ENCODE results near the gene NFATC1.
A peak's percentile ranks its signal among the peaks of the same experiment; 100 is the strongest.

The NFATC1 gene

GRCh38 chr18:79389689-79390088 is 6.0 kb upstream of the NFATC1 start:
- no peak for DNase-seq (ENCODE audit: low read depth in 2 of 2)

- DNase-seq (ENCODE audit: low read depth in 2 of 2): no peak
Observed at GRCh38 chr18:79392226-79392625, 3.5 kb upstream of the NFATC1 start.

DNA sequence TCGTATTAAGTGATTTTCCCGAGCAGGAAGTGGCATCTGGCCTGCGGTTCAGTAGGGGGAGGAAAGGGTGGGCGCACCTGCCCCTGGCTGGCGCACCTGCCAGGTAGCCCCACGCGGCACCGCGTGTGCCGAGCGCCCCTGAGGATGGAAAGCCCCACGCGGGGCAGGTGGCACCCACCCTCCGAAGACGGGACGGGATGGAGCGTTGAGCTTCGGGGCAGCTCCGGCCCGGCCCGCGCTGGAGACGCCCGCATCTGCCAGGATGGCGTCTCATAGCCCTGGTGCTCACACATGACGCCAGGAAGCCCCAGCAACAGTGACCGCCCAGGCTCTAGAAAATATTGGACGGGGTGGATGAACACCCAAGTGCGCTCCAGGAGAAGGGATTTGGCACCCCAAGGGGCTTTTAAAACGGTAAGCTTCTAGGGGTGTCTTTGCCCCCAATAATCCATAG is 2.5 kb upstream of the NFATC1 start:
- DNase-seq (ENCODE audit: low read depth in 2 of 2): no peak

DNA sequence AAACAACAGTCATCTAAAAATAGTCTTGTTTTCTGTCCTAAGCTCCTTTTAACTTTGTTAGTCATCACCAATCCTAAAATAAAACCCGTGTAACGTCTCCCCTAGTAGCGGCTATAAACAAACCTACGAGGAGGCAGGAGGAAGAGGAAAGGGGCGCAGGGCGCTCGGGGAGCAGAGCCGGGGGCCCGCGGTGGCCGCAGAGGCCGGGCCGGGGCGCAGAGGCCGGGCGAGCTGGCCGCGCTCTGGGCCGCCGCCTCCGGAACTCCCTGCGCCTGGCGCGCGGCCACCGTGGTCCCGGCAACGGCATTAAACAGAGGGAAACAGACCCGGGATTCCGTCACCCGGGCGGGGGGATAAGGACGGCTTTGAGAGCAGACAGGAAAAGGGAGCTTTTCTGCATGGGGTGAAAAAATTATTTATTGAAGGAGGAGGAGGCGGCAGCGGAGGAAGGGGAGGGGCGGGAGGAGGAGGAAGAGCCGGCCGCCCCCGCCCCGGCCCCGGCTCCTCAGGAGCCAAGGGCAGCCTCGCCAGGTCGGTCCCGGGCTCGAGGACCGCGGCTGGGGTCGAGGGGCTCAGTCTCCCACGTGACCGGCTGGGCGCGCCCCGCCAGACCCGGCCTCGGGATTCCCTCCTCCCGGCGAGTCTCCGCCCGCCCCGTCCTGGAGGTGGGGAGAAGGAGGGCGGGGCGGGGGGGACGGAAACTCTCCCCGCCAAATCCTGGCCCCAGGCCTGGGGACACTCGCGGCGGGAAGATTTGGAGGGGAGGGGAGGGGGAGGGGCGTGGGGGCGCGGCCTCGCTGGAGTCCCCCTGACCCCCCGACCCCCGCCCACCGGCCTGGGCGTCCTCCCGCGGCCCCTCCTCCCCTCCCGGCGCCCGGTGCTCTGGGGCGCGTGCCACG is 1.8 kb upstream of the NFATC1 start:
- DNase-seq (ENCODE audit: low read depth in 2 of 2): peak; percentile 58 to 62

DNA sequence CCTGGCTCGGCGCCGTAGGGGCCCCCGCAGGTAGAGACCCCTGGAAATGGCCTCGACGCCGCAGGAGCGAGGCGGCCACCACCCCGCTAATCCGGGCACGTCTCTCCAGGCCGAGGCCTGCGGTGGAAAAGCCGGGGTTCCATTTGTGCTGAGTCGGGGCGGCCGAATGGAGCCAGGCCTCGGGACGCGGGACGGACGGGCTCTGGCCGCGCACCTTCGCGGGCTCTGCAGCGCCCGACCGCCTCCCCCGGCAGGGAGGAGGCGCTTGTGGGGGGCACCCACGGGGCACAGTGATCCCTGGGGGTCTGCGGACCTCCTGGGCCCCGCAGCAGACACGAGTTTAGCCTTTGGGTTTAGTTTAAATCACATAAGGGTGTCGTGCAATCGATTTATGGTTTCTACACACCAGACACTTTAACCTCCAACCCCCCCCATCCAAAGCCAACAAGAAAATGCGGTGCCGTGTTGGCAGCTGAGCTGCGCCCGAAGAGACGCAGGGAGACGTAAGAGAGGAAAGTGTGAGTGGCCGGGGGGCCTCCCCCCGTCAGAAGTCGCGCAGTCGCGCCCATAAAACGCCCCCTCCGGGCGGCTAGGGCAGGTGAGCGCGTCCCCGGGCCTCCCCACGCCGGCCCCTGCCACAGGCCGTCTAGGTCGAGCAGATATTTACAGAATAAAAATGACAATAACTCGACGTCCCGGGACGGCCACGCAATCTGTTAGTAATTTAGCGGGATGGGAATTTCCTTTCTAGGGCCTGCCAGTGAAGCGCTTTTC is 1.0 kb upstream of the NFATC1 start:
- DNase-seq (ENCODE audit: low read depth in 2 of 2): peak; percentile 49 to 54

GRCh38 chr18:79395308-79395640 is 456 bp upstream of the NFATC1 start:
- DNase-seq (ENCODE audit: low read depth in 2 of 2): no peak

DNA sequence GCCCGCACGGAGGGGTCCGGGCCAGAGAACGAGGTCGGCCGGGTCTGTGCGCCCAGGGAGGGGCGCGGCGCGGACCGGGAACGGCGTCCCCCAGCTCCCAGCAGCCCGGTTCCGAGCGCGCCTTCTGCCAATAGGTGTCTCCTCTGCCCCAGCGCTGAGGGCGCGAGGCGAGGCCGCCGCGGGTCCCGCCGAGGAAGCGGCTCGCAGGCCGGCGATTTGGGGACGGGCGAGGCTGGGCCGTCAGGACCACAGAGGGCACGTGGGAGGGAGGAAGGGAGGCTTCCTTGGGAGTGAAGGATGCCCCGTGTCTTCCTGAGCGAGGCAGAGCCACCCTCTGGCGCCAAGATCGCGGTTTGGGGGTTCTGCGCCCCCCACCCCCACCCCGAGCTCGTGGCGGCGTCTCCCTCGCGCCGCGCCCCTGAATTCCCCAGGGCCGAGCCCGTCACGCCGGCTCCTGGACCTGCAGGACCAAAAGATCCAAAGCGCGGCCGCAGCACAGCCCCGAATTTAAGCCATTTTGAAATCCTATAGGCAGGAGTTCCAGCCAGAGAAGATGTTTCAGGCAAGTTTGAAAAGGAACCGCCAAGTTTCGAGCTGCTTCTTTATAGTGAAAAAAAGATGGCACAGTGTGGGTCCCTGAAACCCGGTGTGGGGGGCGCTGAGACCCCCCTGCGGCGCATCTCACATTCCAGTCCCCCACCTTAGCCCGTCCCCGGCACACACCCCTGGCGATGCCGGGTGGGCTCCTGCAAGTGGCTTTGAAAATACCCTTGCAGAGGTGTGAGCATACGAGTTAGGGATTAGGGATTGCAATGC is 909 bp downstream of the NFATC1 start:
- no peak for DNase-seq (ENCODE audit: low read depth in 2 of 2)

DNA sequence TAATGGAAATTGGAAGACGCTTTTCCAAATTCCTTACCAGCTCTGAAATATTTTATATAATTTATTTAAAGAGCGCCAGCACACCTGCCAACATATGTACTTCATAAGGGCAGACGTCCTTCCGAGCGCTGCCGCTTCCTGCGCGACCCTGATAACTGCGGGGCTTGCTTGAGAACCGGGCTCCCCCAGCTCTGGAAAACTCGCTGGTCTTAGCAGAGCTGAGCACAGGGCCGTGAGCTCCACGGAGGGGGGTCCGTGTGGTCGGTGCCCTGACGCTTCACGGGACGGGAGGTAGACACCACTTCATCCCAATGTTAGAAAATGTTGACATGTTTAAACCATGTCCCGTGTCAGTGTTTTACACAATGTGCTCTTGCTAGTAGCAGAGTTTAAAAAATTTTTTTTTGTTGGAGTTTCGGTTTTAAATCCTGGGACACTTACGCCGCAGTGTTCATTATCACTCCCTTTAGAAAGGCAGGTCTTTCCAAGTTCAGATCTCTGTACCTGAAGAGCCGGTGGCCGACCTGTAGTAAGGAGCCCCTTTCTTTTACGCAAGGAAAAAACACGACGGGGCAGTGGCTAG is 1.6 kb downstream of the NFATC1 start:
- no peak for DNase-seq (ENCODE audit: low read depth in 2 of 2)

GRCh38 chr18:79397830-79398761 is 2.4 kb downstream of the NFATC1 start:
- DNase-seq (ENCODE audit: low read depth in 2 of 2): no peak

GRCh38 chr18:79399275-79400081 is 3.7 kb downstream of the NFATC1 start:
- no peak for DNase-seq (ENCODE audit: low read depth in 2 of 2)

DNA sequence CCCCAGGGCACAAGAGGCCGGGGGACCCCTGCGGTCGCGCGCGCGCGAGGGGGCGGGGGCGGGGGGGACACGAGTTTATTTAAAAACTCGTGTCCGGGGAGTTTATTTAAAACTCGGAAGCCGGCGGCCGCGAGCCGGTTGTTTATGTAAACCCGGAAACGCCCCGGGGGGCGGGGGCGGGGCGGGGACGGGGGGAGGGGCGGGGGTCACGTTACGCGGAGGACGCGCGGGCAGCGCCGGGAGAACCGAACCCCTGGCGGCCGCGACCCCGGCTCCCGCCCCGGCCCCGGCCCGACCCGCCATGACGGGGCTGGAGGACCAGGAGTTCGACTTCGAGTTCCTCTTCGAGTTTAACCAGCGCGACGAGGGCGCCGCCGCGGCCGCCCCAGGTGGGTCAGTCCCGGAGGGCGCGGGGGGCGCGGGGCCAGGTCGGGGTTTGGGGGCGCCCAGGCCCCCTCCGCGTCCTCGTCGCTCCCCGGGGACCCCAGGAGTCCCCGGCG is 4.4 kb downstream of the NFATC1 start:
- no peak for DNase-seq (ENCODE audit: low read depth in 2 of 2)

- no peak for DNase-seq (ENCODE audit: low read depth in 2 of 2)
Observed at GRCh38 chr18:79400591-79401381, 5.1 kb downstream of the NFATC1 start.

DNA sequence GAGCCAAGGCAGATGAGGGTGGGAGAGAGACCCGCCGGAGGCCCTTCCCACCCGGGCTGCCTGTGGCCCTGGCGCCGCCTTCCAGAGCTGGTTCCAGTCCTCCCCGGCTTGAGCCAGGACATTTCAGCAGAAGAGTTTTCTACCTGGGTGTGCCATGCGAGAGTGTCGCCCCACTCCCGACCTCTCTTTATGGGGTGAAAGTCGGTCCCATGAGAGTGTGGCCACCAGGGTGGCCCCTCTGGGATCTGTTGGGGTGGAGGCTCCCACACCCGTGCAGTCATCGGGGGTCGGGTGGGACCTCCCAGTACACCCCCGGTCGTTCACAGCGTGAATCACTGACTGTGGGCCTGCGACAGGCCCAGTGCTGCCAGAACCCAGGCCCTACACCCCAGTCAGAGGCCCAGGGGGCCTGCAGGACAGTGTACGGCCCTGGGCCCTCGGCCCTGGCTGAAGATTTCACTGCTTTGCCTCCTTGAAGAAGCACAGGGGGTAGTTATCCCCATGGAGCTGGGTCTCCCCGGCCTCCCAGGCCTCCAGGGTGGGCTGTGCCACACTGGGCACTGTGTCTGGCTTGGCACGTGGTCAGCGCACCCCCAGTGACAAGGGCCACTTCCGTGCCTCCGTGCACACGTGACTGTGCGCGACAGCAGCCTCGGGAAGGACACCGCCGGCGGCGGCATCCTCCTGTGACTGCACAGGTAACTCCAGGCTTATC is 5.9 kb downstream of the NFATC1 start:
- DNase-seq (ENCODE audit: low read depth in 2 of 2): no peak

DNA sequence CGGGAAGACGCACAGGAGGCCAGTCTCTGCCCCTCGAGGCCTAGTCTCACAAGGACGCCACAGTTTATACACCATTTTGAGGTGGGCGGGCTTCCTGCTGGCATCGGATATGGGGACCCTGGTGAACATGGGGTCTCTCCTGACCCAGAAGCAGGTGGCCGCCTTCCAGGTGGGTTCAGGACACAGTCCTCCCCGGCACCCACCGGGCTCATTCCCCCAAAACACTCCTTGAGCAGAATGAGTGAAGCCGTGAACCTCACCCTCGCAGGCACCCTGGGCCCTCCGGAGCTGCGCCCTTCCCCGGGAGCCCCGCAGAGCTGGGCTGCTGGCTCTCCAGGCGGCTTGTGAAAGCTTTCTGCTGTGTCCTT is 6.5 kb downstream of the NFATC1 start:
- DNase-seq (ENCODE audit: low read depth in 2 of 2): no peak

- DNase-seq (ENCODE audit: low read depth in 2 of 2): no peak
Observed at GRCh38 chr18:79402977-79403722, 7.4 kb downstream of the NFATC1 start.

- DNase-seq (ENCODE audit: low read depth in 2 of 2): no peak
Observed at GRCh38 chr18:79403723-79404566, 8.2 kb downstream of the NFATC1 start.

DNA sequence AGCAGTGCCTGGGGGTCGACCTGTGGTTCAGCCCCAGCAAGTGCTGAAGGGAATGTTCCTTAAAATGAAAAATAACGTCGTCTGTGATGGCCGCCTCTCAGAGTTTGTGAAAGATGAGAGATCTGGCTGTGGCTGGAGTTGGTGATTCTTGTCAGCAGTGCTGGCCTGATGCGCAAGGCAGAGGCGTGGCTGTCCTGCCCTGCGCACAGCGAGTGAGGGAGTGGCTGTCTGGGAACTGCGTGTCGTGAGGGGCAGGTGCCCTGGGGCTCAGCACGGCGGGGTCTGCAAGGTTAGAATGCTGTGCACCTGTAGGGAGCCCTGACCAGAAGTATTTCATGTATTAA is 8.8 kb downstream of the NFATC1 start:
- no peak for DNase-seq (ENCODE audit: low read depth in 2 of 2)

Data from fibroblast of skin of left biceps (primary cell).